ENCODE data around the gene ALDH1A2. TPM values are rescaled to one million over a fixed set of nuclear protein-coding genes. Genes with fewer than 3 reads are reported as not detected.
A peak's percentile ranks its signal among the peaks of the same experiment; 100 is the strongest.

The ALDH1A2 gene
- total RNA-seq, 1 experiment from 2014 or later, result not detected

- no peak for DNase-seq (ENCODE audit: low read depth)
Measured at GRCh38 chr15:57943171-57943570, 122.3 kb downstream of the ALDH1A2 start.

- DNase-seq (ENCODE audit: low read depth), result no peak
Measured at GRCh38 chr15:57941816-57942215, 123.7 kb downstream of the ALDH1A2 start.

- no peak for DNase-seq (ENCODE audit: low read depth)
Measured at GRCh38 chr15:57932348-57932747, 133.2 kb downstream of the ALDH1A2 start.

GRCh38 chr15:57931570-57931969 is 133.9 kb downstream of the ALDH1A2 start:
- DNase-seq (ENCODE audit: low read depth), result no peak

- no peak for DNase-seq (ENCODE audit: low read depth)
Measured at GRCh38 chr15:57927091-57927631, 138.3 kb downstream of the ALDH1A2 start.

GRCh38 chr15:57925650-57926049 is 139.9 kb downstream of the ALDH1A2 start:
- no peak for DNase-seq (ENCODE audit: low read depth)

GRCh38 chr15:57924598-57924997 is 140.9 kb downstream of the ALDH1A2 start:
- DNase-seq (ENCODE audit: low read depth), result no peak

- DNase-seq (ENCODE audit: low read depth), result no peak
Measured at GRCh38 chr15:57923750-57924149, 141.8 kb downstream of the ALDH1A2 start.

GRCh38 chr15:57923306-57923705 is 142.2 kb downstream of the ALDH1A2 start:
- DNase-seq (ENCODE audit: low read depth), result no peak

- DNase-seq (ENCODE audit: low read depth), result no peak
Measured at GRCh38 chr15:57922776-57923175, 142.7 kb downstream of the ALDH1A2 start.

GRCh38 chr15:57921371-57921770 is 144.1 kb downstream of the ALDH1A2 start:
- DNase-seq (ENCODE audit: low read depth), result no peak

GRCh38 chr15:57920911-57921310 is 144.6 kb downstream of the ALDH1A2 start:
- no peak for DNase-seq (ENCODE audit: low read depth)

- no peak for DNase-seq (ENCODE audit: low read depth)
Measured at GRCh38 chr15:57919754-57920153, 145.8 kb downstream of the ALDH1A2 start.

- no peak for DNase-seq (ENCODE audit: low read depth)
Measured at GRCh38 chr15:57917998-57918397, 147.5 kb downstream of the ALDH1A2 start.

GRCh38 chr15:57916695-57917094 is 148.8 kb downstream of the ALDH1A2 start:
- no peak for DNase-seq (ENCODE audit: low read depth)

- DNase-seq (ENCODE audit: low read depth), result no peak
Measured at GRCh38 chr15:57915827-57916531, 149.5 kb downstream of the ALDH1A2 start.

- DNase-seq (ENCODE audit: low read depth), result no peak
Measured at GRCh38 chr15:57914350-57915055, 151.0 kb downstream of the ALDH1A2 start.

GRCh38 chr15:57911247-57911646 is 154.3 kb downstream of the ALDH1A2 start:
- DNase-seq (ENCODE audit: low read depth), result peak; percentile 2

- no peak for DNase-seq (ENCODE audit: low read depth)
Measured at GRCh38 chr15:57910672-57911071, 154.8 kb downstream of the ALDH1A2 start.

GRCh38 chr15:57909388-57909787 is 156.1 kb downstream of the ALDH1A2 start:
- no peak for DNase-seq (ENCODE audit: low read depth)

- no peak for DNase-seq (ENCODE audit: low read depth)
Measured at GRCh38 chr15:57903626-57904025, 161.9 kb downstream of the ALDH1A2 start.
